K562 (cell line): ENCODE results near the gene CLNK. TPM values are rescaled to one million over a fixed set of nuclear protein-coding genes. Genes with fewer than 3 reads are reported as not detected.

Experiments
- ATAC-seq: fragments of 200-7000 bp; cut with Tn5 transposase; 3 replicates; pipeline ENCODE4 v1.9.1; 2020; ENCODE audit warnings: moderate library complexity
- BruUV-seq: library from RNA; stranded (reverse); fragments of 400-500 nt; replicated peaks from 2 replicates; lab custom pipeline; 2021; lab: Mats Ljungman, UMichigan
- CTCF ChIA-PET: fragments of 300-600 bp; formaldehyde crosslinking; extraction: SDS; loops from one replicate; lab custom pipeline; 2021; ENCODE audit warnings: low intra/inter-chr PET ratio; lab: Yijun Ruan, JAX
- POLR2A ChIA-PET: fragments of 300-600, 350-650 bp; sonication (Branson Sonifier 250); formaldehyde crosslinking; extraction: SDS; loops from one replicate; lab custom pipeline; 2021; ENCODE audit warnings: antibody characterized with exemption, inconsistent platforms; lab: Yijun Ruan, JAX
- DNase-seq, 4 experiments: peaks; one replicate each; pipeline versions ENCODE4 v3.0.0 to v3.0.0-alpha.2; 2011 to 2018; ENCODE audit warnings: low spot score in 3 of 4, mixed read lengths in 3 of 4; ENCODE audit errors: extremely low read depth in 1 of 4
- FAIRE-seq: peaks from 2 replicates; lab custom pipeline; 2011; peaks lifted over from hg19 to GRCh38; lab: Jason Lieb, UNC
- H2AFZ ChIP-seq: 2 replicates; pipeline ENCODE4 v1.6.0; 2011; ENCODE audit warnings: low read depth, low read length, control low read depth, inconsistent platforms
- H3K27ac ChIP-seq: fragments of 200-600 bp; 3 replicates; pipeline ENCODE4 v1.8.0; 2011; ENCODE audit warnings: low read depth, mild to moderate bottlenecking, control low read depth, inconsistent platforms, low read length, moderate library complexity, mixed read lengths; ENCODE audit errors: extremely low read depth
- H3K27me3 ChIP-seq, 2 experiments: fragments of 300-600 bp in 1 of 2; 2 replicates in 1 of 2; 3 replicates in 1 of 2; pipeline versions ENCODE4 v1.6.0 to v1.8.0; 2011; ENCODE audit warnings: inconsistent platforms in 2 of 2, low read length in 2 of 2, mild to moderate bottlenecking in 1 of 2, mixed read lengths in 1 of 2, moderate library complexity in 1 of 2; ENCODE audit not compliant: control insufficient read depth in 2 of 2, insufficient read depth in 2 of 2
- H3K36me3 ChIP-seq: fragments of 300-600 bp; 3 replicates; pipeline ENCODE4 v1.8.0; 2011; ENCODE audit warnings: mild to moderate bottlenecking, low read length, inconsistent platforms; ENCODE audit not compliant: control insufficient read depth, insufficient read depth
- H3K4me1 ChIP-seq, 2 experiments: fragments of 200-600 bp in 1 of 2; replicated peaks in 1 of 2; 2 replicates in 1 of 2; 3 replicates in 1 of 2; pipeline versions ENCODE4 v1.5.1 to v1.8.0; 2011; ENCODE audit warnings: inconsistent platforms in 2 of 2, low read length in 2 of 2, mild to moderate bottlenecking in 1 of 2, mixed read lengths in 1 of 2, moderate library complexity in 1 of 2; ENCODE audit not compliant: control insufficient read depth in 2 of 2, insufficient read depth in 2 of 2
- H3K4me2 ChIP-seq: 2 replicates; pipeline ENCODE4 v1.6.1; 2011; ENCODE audit warnings: low read length, control low read depth, inconsistent platforms, mixed read lengths; ENCODE audit not compliant: insufficient read depth
- H3K4me3 ChIP-seq: fragments of 200-600 bp; sonication (generic), shearing (Covaris generic); 2 replicates; pipeline ENCODE4 v1.5.1; 2016; ENCODE audit warnings: control low read depth, inconsistent platforms
- H3K79me2 ChIP-seq: fragments of 200-600 bp; 3 replicates; pipeline ENCODE4 v1.8.0; 2011; ENCODE audit warnings: low read length, inconsistent platforms; ENCODE audit not compliant: control insufficient read depth, insufficient read depth
- H3K9ac ChIP-seq, 2 experiments: 2 replicates each; pipeline versions ENCODE4 v1.6.0 to v1.6.1; 2011; ENCODE audit warnings: low read depth in 2 of 2, low read length in 2 of 2, control low read depth in 1 of 2, inconsistent platforms in 1 of 2, mild to moderate bottlenecking in 1 of 2, mixed read lengths in 1 of 2; ENCODE audit not compliant: insufficient read depth in 1 of 2
- H3K9me1 ChIP-seq: one replicate; pipeline ENCODE4 v1.6.0; 2011; ENCODE audit warnings: inconsistent platforms, mild to moderate bottlenecking, low read length, moderate library complexity; ENCODE audit not compliant: control insufficient read depth, insufficient read depth
- H3K9me3 ChIP-seq: replicated peaks from 2 replicates; pipeline ENCODE4 v1.5.1; 2011; ENCODE audit warnings: low read depth, low read length, inconsistent platforms; ENCODE audit not compliant: control insufficient read depth, insufficient read depth
- H4K20me1 ChIP-seq: replicated peaks from 2 replicates; pipeline ENCODE4 v1.6.1; 2011; ENCODE audit warnings: low read length, inconsistent platforms, mixed read lengths; ENCODE audit not compliant: control insufficient read depth, insufficient read depth
- BRF2 ChIP-seq: IDR thresholded peaks from 3 replicates; pipeline ENCODE4 v1.6.1; 2011; ENCODE audit warnings: borderline replicate concordance, mild to moderate bottlenecking; ENCODE audit not compliant: insufficient read length, insufficient read depth
- CC2D1A ChIP-seq: fragments of 450-650 bp; IDR thresholded peaks from 2 replicates; pipeline ENCODE4 v1.6.1; 2017; ENCODE audit warnings: mild to moderate bottlenecking
- CEBPB ChIP-seq: fragments of 450-650 bp; IDR thresholded peaks from 2 replicates; pipeline ENCODE4 v1.6.1; 2016; ENCODE audit warnings: missing genetic modification characterization, missing compliant biosample characterization
- GTF2F1 ChIP-seq: IDR thresholded peaks from 2 replicates; pipeline ENCODE4 v1.6.1; 2011; ENCODE audit warnings: low read depth, low read length, improper control_type of control experiment
- RBM39 ChIP-seq: fragments of 200-400 bp; formaldehyde crosslinking; optimal IDR thresholded peaks from 2 replicates; pipeline ENCODE3; 2018; ENCODE audit warnings: low read depth, low read length
- SLC30A9 ChIP-seq: fragments of 250-450 bp; sonication (Bioruptor Pico); IDR thresholded peaks from 2 replicates; pipeline ENCODE4 v1.8.0; 2022; ENCODE audit warnings: mild to moderate bottlenecking, moderate library complexity
- SMC3 ChIP-seq: conservative IDR thresholded peaks from 2 replicates; pipeline ENCODE4 v1.6.1; 2011; ENCODE audit warnings: low read depth, low read length, improper control_type of control experiment; ENCODE audit not compliant: insufficient read depth
- SNRNP70 ChIP-seq: fragments of 200-400 bp; formaldehyde crosslinking; optimal IDR thresholded peaks from 2 replicates; pipeline ENCODE3; 2017; ENCODE audit warnings: low read depth, low read length
- SRSF9 ChIP-seq: fragments of 200-400 bp; formaldehyde crosslinking; IDR thresholded peaks from 2 replicates; pipeline ENCODE4 v1.6.1; 2017; ENCODE audit warnings: low read depth, low read length, borderline replicate concordance
- THAP12 ChIP-seq: fragments of 250-450 bp; sonication (Bioruptor Pico); IDR thresholded peaks from 2 replicates; pipeline ENCODE4 v1.9.0; 2021; ENCODE audit warnings: mild to moderate bottlenecking, inconsistent platforms
- ZNF124 ChIP-seq: sonication (generic); formaldehyde crosslinking; IDR thresholded peaks from 2 replicates; pipeline ENCODE4 v1.8.1; 2022; ENCODE audit warnings: missing genetic modification reagents
- ZNF134 ChIP-seq: fragments of 250-450 bp; sonication (Bioruptor Pico); conservative IDR thresholded peaks from 2 replicates; pipeline ENCODE4 v1.4.0; 2020
- ZNF507 ChIP-seq: conservative IDR thresholded peaks from 2 replicates; pipeline ENCODE4 v1.6.1; 2017; ENCODE audit warnings: missing genetic modification characterization, missing compliant biosample characterization
- ZNF655 ChIP-seq: fragments of 250-450 bp; sonication (Bioruptor Pico); IDR thresholded peaks from 2 replicates; pipeline ENCODE4 v1.5.0; 2021
- ZNF830 ChIP-seq: fragments of 250-450 bp; sonication (Bioruptor Pico); IDR thresholded peaks from 2 replicates; pipeline ENCODE4 v1.5.0; 2021; ENCODE audit warnings: mild to moderate bottlenecking
- WGBS: fragments of 100-300 bp; shearing (Covaris generic); methylation state at CpG from one replicate; pipeline ENCODE4 v1.1.6; 2016; ENCODE audit warnings: low coverage, mixed read lengths; ENCODE audit not compliant: insufficient coverage; ENCODE audit errors: missing lambda C conversion rate; 5-methylcytosine and 5-hydroxymethylcytosine counted together
- in situ Hi-C: fragments of 300-500 bp; cut with MboI; formaldehyde crosslinking; loops from 4 replicates; pipeline ENCODE4 v1.15.0; 2018; ENCODE audit warnings: inconsistent platforms, mixed read lengths
- intact Hi-C: fragments of 100-400 bp; cut with micrococcal nuclease; formaldehyde crosslinking; loops from 2 replicates; pipeline ENCODE4 v1.14.2; 2022
- polyA plus RNA-seq, 8 experiments: library from polyadenylated mRNA; depleted of rRNA in 4 of 8; stranded (reverse) in 5 of 8; unstranded in 3 of 8; fragments of >200 nt; fragmentation: Nextera tagmentation in 2 of 8; fragmentation: Illumina TruSeq in 1 of 8; extraction: Ambion mirVana in 2 of 8; extraction: Trizol in 1 of 8; gene quantifications; 2 replicates each; pipeline versions ENCODE4 v1.2.1 to v1.2.3, GENCODE V29; 2011 to 2014; ENCODE audit warnings: inconsistent platforms in 1 of 8, missing spikeins in 1 of 8
- total RNA-seq, 7 experiments: library from RNA; depleted of rRNA in 6 of 7; stranded (reverse); fragments of >200 nt in 6 of 7; fragmentation: Illumina TruSeq in 2 of 7; extraction: Trizol in 2 of 7; gene quantifications; 2 replicates each; pipeline versions ENCODE4 v1.2.1 to v1.2.3, GENCODE V29; 2011 to 2021; ENCODE audit warnings: low replicate concordance in 1 of 7

CLNK gene
- total and polyA plus RNA-seq, 9 of the 15 experiments (the other 6 are each of a cell fraction or from before 2014, with no cell fraction given) = not detected

- DNase-seq (no peak), ATAC-seq (no peak), FAIRE-seq (no peak)
- intact Hi-C loops (no loop called here), in situ Hi-C loops (no loop called here)
- Histone ChIP-seq H4K20me1 (no peaks in the 10 kb centered on the region), H3K9ac (no peak overlapping the region), H3K79me2 (no peaks in the 10 kb centered on the region), H3K27ac (no peak overlapping the region), H3K9me1 (no peaks in the 10 kb centered on the region), H2AFZ (no peak overlapping the region), H3K27me3 (no peaks in the 10 kb centered on the region), H3K36me3 (no peaks in the 10 kb centered on the region), H3K4me1 (no peaks in the 10 kb centered on the region), H3K9me3 (no peaks in the 10 kb centered on the region), H3K4me2 (no peak overlapping the region), H3K4me3 (no peak overlapping the region)
- ChIA-PET CTCF (interaction anchor here (0.6 kb wide), 1 partner anchor 808 kb away, joined by 3 read pairs; no protein-coding TSS in a partner anchor), POLR2A (no interaction called here)
- 0% methylated on average over 3 of the region's 3 CpGs for WGBS
- BruUV-seq = no TSS peak
- no peak for TF ChIP-seq ZNF830 (CRISPR knock-in tag)
- TF ChIP-seq ZNF655 (CRISPR knock-in tag) = no peak
- no peak for TF ChIP-seq CC2D1A
- TF ChIP-seq ZNF507 (tag) = no peak
- TF ChIP-seq ZNF124 (CRISPR knock-in tag) = no peak
- TF ChIP-seq CEBPB (tag) = no peak
- TF ChIP-seq RBM39 = no peak
- no peak for TF ChIP-seq SNRNP70
- no peak for TF ChIP-seq GTF2F1
- TF ChIP-seq SMC3 = no peak
- TF ChIP-seq THAP12 (CRISPR knock-in tag) = no peak
- TF ChIP-seq SLC30A9 (CRISPR knock-in tag) = no peak
- TF ChIP-seq SRSF9 = no peak
- TF ChIP-seq BRF2 = no peak
- TF ChIP-seq ZNF134 (CRISPR knock-in tag) = no peak
Observed at GRCh38 chr4:10731690-10732089, 47.1 kb upstream of the CLNK start.
